OCI-M2 (cell line): ENCODE data around the gene KIFC3.

Experiments used
- DNase-seq: peaks from one replicate; lab custom pipeline; 2025; ENCODE audit not compliant: unreplicated experiment; lab: John Stamatoyannopoulos, UW

Gene KIFC3

DNA sequence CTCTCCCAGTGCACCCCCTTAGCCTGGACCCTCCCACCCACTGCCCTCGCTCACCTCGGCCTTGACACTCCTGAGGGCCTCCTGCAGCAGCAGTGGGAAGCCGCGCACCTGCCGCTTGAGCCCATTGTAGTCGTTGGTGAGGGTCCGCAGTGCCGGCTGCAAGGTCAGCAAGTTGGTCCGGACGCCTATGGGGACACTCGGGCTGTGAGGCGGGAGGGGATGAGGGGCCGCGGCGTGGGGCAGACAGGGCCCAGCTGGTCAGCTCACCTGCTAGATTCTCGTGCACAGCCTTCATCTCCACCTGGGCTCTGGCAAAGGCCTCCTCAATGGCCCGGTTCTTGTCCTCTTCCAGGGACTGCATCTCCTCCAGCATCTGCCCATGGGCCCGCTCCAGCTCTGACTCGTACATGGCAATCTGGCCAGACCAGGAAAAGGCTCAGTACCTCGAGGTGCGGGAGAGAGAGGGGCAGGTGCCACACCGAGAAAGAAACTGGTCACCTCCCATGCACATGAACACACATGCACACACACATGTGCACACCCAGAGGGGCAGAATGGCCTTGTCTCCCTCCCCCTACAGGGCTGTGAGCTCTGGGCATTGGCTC lies 32.6 kb downstream of the KIFC3 start:
- DNase-seq: no peak

DNA sequence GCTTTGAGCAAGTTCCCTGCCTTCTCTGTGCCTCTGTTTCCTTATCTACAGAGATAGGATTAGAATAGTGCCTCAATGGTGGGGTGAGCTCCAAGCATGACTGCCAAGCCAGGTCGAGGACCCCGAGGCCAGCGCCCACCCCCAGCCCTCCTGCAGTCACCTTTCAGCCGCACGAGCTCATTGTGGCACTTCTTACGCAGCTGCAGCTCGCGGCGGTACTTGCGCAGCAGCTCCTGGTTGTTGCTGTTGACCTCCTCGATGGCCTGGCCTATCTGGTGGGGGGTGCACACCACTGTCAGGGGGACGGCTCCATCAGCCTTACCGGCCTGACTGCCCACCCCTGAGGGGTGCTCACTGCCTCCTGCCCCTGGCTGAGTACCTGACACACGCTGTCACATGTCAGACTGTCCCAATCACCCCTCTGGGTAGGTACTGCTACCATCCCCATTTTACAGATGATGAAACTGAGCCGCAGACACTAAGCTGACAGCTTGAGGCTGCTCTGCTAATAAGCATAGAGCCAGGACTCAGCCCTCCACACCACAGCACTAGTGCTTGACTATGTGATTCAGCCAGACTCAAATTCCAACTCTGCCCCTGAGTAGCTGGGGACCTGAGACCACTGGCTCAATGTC lies 35.5 kb downstream of the KIFC3 start:
- DNase-seq: no peak

DNA sequence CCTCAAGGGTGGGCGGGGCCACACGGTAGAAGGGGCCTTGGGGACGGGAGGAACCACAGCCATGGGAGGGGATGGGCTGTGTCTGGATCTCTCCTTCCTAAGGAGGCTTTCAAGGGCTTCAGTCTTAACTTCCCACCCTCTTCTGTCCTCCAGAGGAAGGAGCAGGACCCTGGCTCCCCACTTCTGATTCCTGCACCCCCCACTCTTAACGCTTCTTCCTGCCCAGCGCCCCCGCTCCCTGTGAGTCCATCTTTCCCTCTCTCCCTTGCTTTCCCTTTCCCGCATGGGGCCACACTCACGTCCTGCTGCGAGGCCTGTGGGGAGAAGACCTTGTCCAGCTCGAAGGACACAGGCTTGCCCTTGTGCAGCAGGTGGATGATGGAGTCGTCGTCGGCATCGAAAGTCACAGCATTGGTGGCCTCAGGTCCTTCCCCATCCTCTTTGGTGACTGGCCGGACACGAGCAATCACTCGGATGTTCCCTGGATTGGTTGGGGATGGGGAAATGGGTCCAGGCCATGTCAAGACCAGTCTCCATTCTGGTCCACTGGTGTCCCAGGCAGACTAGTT lies 37.0 kb downstream of the KIFC3 start:
- no peak for DNase-seq

DNA sequence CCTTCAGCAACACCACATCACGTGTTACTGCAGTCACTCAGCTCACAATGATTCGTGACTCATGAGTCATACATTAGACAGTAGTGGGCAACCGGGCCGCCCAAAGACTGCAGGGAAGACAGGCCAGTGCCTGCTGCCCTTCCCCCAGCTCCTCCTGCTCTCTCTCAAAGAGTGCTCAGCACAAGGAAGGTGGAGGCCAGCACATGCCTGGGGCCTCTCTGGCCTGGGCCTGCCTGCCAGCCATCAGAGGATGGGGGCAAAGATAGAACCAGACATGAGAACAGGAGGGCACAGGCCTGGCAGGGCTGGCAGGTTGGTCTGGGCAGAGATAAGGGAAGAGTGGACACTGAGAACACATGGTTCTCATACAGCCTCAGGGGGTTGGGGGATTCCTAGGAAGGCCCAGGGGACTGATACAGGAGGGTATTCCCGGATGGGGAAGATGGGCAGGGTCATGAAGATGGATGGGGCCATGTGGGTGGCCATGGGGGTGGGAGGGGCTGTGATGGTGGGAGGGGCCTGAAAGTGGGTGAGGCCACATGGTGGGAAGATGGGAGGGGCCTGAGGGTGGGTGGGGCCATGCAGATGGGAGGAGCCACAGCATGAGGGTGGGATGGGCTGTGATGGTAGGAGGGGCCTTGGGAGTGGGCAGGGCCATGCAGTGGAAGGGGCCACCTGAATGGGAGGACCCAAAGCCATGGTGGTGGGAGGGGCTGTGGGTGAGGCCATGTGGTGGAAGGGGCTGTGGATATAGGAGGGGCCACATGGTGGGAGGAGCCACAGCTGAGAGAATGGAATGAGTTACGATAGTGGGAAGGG lies 37.7 kb downstream of the KIFC3 start:
- no peak for DNase-seq

DNA sequence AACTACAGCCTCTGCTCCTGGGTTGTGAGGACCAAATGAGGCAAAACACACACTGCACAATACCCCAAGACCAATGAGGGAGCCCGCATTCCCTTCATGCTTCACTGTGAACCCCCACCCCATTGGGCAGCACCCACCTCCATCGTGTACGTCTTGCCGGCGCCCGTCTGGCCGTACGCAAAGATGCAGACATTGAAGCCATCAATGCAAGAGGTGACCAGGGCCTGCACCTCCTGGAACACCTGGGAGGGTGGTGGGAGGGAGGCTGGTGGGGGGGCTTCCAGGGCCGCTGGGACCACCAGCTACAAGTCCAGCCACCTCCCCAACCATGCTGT lies 38.3 kb downstream of the KIFC3 start:
- DNase-seq: no peak

DNA sequence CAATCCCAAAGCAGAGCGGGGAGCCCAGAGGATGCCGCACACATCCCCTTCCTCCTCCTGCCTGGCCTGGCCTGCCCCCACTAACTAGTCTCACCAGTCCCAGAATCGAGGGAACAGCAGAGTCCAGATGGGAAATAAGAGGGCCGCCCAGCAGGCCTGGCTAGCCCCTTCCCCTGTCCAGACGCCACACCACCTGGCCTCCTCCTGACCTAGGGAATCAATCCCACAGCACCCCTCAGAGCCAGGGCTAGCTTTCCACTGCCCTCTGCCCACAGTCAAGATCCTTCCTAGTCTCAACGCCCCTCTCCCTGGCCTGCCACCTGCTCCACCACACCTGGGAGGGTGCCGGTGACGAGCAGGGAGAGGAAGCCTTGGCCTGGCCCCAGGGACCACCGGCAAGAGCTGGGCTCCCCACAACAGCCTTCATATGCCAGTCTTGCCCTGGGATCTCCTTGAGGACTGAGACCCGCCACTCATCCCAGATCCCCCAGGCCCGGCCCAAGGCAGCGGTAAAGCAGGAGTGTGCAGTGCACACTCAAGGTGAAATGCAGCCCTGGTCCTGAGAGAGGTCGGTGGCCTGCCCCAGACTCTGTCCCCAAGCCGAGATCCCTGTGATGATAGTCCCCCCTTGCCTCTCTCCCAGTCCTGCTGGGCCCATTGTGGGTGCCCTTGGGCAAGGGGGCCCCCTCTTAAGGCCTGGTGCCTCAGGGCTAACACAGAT lies 38.8 kb downstream of the KIFC3 start:
- no peak for DNase-seq

DNA sequence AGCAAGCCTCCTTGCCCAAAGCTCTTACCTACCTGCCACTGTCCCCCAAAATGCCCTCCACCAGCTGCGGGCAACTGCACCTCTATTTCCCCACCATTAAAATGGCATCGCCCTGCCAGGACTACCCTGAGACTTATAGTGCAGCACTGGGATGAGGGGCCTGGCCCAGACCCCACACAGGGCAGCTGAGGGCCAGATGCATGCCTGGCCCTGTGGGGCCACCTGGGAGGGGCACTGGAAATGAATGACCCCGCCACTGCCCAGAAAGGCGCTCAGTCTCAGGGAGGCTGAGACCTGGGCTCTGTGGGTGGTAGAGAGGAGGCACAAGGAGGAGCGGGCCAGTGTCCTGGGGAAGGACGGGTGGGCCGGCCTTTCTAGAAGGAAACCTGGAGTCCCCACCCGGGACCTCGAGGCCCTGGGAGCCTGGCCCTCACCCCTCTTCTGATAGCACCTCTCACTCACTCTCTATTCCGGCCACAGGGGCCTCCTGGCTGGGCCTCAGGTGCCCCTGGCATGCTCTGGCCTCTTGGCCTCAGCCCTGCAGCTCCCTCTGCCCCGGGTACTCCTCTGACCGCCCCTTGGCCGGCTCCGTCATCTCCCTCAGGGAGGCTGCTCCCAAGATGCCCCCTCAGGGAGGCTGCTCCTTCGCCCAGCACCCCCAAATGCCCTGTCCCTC lies 39.8 kb downstream of the KIFC3 start:
- no peak for DNase-seq

DNA sequence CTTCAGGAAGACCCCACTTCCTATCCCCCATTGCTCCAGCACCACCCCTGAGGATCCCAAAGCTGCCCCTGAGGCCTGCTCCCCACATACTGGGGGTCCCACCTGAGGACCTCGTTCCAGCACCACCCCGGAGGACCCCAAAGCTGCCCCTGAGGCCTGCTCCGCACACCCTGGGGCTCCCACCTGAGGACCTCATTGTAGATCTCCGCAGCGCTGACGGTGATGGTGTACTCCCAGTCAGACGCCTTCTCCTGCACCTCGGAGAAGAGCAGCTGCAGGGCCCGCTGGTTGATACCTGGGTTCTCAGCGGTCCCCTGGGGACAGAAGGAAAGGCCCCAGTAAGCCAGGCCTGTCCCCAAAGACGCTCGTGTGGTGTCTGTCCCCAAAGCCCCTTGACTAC lies 40.3 kb downstream of the KIFC3 start:
- no peak for DNase-seq

DNA sequence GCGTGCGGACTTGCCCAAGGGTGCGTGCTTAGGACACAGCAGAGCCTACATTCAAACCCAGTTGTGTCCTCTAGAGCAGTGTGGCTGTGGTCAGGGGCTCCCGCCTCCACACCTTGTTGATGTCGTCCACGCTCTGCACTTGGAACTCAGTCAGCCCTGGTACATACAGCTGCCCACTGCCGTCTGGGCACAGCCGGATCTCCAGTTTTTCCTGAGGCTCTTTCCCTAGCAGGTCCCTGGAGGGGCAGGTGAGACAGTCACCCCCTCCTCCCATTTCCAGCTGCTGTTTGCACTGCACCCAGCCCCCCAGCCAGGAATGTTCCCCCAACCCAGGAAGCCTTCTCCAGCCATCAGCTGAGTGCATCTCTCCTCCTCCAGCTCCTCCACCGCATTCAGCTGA lies 41.0 kb downstream of the KIFC3 start:
- no peak for DNase-seq

DNA sequence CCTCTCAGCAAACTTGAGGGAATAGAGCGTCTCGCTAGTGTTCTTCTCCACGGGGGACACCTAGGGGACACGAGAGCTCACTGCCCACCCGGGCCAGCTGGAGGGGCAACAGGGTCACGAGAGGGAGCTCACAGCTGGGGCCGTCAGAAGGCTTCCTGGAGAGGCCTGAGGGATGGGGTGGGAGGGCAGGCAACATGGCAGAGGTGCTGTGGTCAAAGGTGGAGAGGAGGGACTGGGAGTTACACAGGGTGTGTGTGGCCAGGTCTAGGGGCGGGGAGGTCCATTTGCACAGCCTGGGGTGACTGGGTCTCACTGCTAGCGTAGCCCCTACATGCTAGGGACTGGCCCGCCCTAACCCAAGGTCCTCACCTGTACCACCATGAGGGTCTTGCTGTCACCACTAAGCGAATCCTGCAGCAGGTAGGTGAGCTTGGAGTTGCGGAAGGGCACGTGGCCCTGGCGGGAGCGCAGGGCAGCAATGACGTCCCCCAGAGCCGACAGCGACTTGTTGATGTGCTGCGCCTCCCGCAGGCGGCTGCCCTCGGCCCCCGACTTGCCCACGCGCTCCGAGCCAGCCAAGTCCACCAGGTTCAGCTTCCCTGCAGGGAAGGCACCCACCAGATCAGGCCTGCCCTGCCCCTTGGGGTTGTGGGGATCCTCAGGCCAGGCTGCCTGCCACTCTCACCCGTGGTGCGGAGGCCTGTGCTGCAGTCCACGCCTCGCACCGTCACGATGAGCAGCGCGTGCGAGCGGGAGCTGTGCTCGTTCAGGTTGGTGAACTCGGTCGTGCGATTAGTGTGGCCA lies 41.7 kb downstream of the KIFC3 start:
- DNase-seq: no peak

DNA sequence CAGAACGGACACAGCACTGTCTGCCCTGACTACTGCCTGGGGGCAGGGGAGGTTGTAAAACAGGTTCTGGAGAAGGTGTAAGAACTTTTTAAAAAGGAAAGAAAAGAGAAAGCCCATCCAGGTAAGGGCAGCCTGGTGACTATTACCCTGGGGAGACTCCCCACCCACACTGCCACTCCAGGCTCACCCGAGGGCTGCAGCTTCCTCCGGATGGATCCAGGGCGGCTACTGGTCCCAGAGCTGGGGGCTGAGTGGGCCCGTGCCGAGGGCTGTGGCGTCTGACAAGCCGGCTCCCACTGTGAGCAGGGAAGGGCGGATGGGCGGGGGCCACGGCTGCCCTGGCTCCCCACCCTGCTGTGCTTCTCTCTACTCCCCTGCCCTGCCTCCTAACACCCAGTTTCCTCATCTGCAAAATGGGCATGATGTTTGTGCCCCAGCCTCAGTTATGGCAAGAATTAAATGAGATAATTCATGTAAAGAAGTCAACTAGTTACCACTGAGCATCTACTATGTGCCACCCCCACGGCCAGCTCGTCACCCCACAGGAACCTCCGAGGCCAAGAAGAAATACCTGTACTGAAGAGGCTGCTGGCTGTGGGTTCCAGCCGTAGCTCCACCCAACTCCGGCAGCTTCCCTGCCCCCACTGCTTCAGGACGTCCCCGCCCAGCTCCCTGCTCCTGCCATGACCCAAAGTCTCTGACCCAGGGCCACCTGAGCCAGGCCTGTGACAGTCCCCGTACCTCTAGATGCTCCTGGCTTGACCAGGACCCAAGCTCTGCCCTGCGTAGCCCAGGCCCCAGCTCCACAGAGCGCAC lies 42.5 kb downstream of the KIFC3 start:
- DNase-seq: no peak

DNA sequence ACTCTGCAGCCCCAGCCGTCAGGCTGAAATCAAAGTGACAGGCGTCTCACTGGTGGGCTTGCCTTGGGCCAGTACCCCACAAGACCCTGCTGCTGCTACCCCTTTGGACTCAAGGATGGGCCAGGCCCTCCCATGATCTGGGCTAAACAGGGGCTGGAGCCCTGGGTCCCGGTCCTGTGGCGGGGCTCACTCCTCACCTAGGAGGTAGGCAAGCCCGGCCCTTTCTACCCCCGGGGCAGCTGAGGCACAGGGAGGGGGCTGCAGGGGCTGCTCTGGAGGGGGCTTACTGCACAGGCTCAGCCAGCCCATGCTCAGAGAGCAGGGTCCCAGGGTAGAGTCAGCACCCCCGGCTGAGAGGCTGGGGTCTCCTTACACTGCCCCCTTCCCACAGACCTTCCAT lies 43.2 kb downstream of the KIFC3 start:
- DNase-seq: no peak

DNA sequence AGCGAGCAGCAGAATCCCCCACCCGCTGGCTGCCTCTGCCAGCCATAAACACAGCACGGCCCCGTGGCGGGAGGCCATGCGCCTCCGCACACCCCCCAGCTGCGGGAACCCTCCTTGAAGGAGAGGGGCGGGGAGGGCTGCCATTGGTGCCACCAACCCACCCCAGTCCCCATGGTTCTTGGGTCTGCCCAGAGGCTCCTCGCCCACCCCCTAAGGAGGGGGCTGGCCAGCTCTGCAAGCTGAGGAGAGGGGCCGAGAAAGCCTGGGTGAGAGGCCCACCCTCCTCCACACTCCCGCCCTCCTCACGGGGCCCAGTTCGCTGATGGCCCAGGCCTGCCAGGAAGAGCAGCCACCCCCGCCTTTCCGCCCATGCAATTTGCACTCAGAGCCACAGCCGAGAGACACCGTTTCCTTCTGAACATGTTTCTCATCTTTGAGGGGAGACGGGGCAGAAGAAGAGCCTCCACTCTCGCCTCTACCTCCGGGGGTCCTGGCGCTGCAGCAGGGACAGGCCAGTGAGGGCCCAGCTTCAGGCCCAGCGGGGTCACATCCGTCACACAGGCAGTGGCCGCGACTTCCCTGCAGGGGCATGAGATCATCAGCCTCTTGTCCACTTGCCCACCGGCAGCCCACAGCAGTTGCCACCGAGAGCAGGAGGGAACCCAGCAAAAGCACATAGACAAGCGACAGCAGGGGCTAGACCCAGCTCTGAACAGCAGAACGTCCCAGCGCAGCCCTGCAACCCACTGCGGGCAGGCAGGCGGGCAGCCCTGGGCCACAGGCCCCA lies 43.8 kb downstream of the KIFC3 start:
- DNase-seq: no peak

DNA sequence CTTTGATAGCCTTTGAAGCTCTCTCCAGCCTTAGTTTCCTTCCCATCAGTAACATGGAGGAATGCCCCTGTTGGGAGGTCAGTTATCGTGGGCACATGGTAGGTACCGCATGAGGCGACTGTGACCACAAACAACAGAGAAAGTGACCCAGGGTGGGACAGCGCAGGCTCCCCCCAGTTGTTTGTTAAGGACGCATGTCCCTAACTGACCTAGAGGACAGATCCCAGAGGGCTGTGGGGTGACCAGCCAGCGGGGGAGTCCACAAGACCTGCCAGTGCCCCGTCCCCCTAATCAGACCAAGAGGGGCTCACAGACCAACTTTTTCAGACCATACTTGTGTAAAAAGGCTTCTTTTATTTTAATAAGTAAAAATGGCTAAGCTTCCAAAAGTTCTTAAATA lies 44.4 kb downstream of the KIFC3 start:
- DNase-seq: no peak

DNA sequence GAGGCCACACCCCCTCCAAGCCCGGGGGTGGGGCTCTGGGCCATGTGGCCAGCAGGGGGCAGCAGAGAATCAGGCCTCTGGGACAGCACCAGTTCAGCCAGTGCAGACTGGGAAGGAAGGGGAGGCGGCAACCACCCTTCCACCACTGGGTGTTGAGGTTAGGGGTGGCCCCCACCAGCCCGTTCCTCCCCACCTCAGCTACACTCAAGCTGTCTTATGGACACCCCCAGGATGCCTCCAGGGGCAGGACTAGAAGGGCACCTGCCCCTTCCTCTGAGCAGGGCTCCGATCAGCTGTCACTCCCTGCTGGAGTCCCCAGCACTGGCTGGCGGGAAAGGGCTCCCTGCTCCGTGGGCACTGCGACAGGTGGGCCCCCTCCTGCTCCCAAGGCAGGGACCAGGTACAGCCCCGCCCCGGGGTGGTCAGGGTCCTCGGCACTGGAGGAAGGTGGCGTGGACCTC lies 44.9 kb downstream of the KIFC3 start:
- DNase-seq: peak; percentile 23

DNA sequence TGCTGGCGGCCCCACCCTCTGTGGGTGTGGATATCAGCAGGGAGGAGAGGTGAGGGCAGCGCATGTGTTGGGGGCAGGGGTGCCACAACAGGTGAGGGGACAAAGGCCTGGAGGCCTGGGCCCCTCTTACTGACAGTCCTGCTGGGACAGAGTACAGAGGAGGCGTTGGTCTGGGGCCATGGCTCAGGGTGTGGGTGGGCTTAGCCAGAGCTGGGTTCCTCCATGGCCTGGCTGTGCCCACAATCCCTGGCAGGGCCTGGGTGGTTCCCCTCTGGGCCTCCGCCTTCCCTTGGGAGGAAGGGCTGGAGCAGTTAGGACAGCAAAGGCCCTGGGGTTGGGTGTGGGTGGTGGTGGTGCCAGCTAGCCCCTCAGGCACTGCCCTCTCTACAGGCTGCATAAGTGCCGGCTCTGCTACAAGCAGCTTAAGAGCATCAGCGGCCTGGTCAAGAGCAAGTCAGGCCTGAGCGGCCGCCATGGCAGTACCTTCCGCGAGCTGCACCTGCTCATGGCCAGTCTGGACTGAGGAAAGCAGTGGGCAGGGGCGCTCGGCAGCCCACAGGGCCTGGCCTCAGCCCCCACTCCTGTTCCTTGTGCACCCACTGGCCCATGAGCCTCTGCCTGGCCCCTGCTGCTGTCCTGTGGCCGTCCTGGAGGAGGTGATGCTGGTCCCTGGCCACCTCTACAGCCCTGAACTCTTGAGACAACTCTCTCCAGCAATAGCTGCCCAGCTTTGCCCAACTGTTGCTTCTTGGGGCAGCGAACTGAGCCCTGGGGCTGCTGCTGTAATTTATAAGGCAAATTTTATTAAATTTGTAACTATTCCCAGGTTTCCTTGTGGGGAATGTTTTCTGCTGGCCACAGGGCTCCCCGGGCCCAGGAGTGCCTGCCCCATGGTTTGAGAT lies 45.6 kb downstream of the KIFC3 start:
- no peak for DNase-seq

DNA sequence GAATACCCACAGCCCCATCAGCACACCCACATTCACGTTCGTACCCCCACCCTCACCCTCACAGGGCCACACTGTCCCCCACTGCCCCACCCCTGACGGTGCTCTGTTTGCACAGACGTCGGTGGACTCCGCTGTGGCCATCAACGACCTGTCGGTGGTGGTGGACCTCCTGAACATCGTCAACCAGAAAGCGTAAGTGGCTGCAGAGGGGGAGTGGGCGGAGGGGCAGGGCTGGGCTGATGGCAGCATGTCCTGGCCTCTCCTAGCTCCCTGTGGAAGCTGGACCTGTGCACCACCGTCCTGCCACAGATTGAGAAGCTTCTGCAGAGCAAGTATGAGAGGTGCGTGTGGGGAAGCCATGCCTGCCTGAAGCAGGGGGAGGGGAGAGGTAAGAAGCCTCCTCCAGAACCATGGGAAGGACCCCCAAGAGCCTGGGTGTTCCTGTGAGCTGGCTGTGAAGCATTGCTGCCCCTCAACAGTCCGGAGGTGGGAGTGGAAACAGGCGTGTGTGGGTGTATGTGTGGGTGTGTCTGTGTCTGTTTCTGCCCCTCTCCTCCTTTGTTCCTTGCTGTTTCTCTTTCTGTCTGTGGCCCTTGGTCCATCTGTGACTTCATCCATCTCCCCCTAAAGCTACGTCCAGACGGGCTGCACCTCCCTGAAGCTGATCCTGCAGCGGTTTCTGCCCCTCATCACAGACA lies 46.4 kb downstream of the KIFC3 start:
- no peak for DNase-seq
